Activated naive CD8-positive, alpha-beta T cell treated with anti-CD3 and anti-CD28 coated beads, Interleukin-2, amount 50 U/mL, for 16 hours (primary cell): Measurements from ENCODE around the gene ACSM3.
"Not testable (repeated sequence)": the region's sequence is repeated elsewhere in the genome, so short reads cannot be mapped to it uniquely, and the experiment has no call there.

ENCODE experiments used
- DNase-seq: peaks from one replicate; pipeline ENCODE4 v3.0.0-alpha.2; 2020; ENCODE audit warnings: low read depth, low spot score

ACSM3 gene, protein sequence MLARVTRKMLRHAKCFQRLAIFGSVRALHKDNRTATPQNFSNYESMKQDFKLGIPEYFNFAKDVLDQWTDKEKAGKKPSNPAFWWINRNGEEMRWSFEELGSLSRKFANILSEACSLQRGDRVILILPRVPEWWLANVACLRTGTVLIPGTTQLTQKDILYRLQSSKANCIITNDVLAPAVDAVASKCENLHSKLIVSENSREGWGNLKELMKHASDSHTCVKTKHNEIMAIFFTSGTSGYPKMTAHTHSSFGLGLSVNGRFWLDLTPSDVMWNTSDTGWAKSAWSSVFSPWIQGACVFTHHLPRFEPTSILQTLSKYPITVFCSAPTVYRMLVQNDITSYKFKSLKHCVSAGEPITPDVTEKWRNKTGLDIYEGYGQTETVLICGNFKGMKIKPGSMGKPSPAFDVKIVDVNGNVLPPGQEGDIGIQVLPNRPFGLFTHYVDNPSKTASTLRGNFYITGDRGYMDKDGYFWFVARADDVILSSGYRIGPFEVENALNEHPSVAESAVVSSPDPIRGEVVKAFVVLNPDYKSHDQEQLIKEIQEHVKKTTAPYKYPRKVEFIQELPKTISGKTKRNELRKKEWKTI

DNA sequence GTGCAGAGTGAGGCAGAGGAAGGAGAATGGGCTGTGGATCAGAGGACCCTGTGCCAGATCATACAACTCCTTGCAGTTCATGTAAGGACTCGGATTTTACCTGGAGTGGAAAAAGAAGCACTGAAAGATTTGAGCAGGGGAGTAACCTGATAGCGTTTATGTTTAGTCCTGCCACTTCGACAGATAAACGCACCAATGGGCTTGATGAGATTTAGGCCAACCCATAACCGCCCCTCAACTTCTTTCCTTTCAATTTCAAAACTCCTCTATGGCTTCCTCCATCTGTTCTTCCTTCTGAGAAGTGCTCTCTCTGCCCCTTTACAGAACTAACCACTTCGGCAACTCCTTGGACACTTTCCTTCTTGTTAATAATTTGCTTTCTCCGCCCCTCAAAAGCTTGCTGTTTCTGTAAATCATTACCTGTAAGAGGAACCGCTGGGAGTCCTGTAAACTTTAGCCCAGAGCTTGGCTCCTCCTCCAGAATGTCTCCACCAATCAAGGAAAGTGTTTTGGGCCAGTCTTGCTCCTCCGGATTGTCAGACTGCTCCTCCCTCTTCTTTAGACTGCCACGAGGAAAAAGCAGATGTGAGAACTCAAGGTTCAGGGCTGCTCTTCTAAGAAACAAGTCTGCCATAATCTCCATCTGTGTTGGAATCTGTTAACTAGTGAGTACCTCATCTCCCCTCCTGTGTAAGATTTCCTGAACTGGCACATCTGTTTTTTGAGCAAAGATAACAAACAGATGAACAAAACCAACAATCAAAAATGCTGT is at the start of gene ACSM3:
TSS of gene ACSM3 (plus strand) at position 554 of the 772 bp plus-strand sequence. CDS start 6,021 bp downstream, outside the sequence.
- DNase-seq: no peak

DNA sequence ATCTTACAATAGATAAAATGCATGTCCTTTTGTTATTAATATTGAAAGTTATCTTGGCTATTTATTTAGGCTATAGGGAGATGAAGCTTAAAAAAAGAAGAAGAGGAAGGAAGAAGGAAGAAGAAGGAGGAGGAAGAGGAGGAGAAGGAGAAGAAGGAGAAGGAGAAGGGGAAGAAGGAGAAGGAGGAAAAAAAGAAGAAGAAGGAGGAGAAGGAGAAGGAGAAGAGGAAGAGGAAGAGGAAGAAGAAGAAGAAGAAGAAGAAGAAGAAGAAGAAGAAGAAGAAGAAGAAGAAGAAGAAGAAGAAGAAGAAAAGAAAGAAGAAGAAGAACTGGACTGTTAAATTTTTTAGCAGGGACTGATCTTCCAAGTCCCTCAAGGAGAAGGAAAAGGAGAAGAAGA is 46.1 kb upstream of the ACSM3 start:
- not testable (repeated sequence) for DNase-seq

DNA sequence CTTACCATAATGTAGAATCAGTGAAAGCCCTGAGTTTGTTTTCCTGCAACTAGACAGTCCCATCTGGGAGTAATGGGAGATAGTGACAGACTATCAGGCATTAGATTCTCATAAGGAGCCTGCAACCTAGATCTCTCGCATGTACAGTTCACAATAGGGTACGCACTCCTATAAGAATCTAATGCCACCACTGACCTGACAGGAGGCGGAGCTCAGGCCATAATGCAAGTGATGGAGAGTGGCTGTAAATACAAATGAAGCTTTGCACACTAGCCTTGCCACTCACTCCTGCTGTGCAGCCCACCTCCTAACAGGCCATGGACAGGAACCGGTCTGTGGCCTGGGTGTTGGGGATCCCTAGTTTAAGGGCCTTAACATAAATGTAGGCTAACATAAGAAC is 43.6 kb upstream of the ACSM3 start:
- no peak for DNase-seq

DNA sequence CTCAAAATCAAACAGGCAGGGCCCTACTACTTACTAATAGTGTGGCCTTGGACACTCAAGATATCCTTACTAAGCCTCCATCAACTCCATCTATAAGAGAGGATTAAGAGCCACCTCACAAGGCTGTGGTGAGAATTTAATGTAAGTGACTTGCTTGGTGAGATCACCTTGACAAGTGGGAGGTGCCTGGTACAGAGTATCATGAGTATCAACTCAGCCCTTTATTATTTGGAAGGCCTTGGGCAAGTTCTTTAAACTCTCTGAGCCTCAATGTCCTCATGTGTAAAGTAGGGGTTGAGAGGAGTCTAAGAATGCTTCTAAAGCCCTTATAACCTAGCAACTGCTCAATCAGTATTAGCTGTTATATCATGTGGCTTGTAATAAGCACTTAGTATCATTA is 37.2 kb upstream of the ACSM3 start:
- DNase-seq: no peak

DNA sequence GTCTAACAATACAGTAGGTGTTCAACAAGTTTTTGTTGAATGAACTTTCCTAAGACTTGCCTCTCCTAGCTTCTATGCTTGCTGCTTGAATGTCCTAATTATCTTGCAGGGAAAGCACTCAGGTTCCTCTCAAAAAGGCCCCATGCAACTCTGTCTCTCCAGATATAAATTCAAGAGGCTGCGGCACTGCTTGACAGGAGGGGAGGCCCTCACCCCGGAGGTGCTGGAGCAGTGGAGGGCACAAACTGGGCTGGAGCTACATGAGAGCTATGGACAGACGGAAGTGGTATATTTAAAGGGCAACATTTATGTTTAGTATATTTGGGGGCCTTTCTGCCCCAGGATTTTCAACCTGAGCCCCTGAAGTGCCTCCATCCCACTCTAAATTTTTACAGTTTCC is 36.6 kb upstream of the ACSM3 start:
- no peak for DNase-seq

DNA sequence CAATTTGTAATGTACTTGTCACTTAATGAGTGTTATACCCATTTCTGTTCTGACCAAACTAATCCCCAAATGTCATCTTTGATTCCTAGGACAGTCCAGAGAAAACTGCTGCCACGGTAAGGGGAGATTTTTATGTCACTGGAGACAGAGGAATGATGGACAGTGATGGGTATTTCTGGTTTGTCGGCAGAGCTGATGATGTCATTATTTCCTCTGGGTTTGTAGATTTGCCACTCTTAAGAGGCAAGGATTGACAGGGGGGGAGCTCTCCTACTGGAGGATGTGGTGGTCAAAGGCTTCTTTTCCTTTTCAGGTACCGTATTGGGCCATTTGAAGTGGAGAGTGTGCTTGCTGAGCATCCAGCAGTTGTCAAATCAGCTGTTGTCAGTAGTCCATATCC is 34.7 kb upstream of the ACSM3 start:
- no peak for DNase-seq

DNA sequence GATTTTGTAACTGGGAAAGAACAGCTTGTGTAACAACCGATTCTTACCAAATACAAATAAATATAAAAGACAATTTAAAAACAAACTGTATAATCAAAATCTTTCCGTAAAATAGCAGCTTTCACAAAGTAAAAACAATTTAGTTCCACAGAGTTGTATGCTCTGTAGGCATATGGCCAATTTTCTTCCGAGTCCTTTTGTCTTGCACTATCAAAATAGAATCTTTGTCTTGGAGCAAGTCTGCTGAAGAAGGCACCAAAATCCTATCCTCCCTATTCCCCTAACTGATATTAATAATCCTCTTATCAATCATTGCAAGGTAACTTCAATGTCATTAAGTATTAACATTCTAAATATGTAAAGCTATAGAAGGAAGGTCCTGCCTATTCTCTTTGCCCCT is 29.8 kb upstream of the ACSM3 start:
- no peak for DNase-seq

DNA sequence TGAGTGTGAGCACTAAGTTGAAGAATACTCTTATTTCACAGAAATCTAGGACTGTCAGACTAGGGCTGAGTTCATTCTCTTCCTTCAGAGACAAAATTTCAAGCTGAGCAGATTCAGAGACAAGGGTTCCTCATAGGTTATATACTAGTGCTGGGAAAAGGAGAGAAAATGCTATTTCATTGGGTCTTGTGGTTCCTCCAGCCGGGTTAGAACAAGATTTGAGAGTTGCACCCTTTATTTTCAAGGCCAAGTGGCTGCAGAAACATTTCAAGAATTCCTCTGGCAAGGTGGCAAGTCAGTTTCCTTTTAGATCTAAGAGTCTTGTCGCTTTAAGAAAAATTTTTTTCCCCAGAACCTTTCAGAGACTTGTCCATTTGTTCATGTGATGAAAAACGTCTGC is 29.0 kb upstream of the ACSM3 start:
- no peak for DNase-seq

DNA sequence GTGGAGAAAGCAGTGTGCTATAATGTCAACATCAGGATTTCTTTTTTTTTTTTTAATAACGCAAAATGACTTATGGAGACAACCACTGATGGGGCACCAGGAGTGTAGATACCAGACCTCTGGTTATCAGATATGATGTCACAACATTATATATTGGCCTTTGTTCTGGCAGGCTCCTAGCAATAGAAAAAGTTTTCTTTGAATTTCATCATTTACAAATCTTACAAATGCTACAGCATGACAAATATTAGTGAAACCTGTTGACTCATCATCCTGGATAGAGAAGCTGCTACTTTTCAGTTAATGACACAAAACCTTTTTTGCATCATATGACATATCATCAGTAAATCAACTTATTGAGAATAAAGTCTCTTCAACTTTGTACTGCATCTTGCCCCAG is 28.3 kb upstream of the ACSM3 start:
- DNase-seq: no peak

DNA sequence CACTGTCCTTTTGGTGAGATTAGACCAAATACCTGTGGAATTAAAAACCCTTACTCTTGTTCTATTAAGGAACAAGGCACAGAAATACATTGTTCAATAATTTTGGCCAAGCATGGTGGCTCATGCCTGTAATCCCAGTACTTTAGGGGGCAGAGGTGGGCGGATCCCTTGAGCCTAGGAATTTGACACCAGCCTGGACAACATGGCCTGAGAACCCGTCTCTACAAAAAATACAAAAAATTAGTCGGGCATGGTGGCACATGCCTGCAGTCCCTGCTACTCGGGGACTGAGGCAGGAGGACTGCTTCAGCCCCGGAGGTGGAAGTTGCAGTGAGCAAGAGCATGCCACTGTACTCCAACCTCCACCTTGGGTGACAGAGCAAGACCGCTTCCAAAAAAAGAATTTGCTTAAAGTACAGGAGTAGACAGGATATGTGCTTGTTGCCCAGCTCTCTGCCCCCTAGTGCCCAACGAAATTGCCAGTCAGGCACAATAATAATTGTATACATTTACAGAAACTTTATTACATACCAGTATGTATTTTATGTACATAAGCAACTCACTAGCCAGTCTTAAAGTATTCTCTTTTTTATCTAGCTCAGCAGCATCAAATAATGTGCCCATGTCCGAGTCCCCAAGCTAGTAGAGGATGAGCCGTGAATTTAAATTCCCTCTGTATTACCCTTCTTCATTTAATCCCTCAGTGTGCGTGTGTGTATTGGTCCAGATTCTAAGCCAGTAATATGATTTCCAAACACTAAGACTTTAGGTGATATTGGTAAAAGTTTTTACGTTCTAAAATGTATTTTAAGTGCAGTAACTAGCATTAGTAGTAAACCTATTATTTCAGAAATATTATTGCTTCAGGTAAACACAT is 23.6 kb upstream of the ACSM3 start:
- no peak for DNase-seq

DNA sequence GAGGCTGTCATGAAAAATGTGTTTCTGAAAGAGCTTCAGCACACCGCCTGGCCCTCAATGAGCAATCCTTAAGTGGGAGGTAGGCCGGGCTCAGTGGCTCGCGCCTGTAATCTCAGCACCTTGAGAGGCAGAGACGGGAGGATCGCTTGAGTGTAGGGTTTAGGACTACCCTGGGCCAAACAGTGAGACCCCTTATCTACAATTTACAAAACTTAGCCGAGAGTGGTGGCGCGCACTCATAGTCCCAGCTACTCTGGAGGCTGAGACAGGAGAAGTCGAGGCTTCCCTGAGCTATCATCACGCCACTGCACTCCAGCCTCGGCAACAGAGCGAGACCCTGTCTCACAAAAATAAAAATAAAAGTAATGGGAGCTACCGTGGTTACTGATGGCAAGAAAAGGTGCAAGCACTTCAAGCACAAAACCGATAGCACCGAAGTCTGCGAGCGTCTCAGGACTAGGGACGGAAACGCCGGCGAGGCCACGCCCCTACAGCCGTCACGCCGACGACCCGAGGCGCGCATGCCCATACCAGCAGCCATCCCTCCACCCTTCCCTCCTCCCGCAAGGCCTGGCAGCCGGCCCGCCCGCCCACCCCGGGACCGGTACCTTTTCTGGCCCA is 22.8 kb upstream of the ACSM3 start:
- DNase-seq: peak; percentile 81

DNA sequence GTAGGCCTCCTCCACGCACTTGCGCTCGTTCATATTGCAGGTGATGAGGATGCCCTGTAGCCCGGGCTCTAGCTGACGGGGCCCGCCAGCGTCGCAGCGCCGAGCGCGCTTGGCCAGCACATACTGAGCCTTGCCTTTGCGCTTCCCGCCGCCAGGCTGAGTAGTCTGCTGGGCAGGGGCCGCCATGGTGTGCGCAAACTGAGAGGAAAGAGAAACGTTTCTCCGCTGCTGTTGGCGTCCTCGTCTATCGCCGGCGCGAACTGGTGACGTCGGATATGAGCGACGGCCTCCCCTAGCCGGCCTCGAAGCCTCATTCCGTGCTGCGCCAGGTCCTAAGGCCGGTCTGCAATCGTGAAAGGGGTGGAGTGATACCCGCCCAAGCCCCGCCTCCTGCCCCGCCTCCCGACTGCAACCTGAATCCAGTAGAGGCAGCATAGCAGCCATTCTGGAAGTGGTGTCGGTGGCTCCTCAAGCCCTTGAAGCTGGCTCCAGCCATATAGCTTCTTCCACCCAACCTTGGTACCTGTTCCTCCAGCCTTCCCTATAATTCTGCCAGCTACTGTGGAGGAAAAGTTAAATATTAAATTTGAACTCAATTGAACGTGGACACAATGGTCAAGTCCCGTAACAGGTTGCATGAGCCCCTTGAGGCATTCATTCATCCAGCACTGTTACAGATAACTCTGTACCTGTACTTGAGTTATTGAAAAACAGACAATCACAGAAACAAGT is 22.1 kb upstream of the ACSM3 start, which contains the start of gene THUMPD1:
TSS of gene THUMPD1 (minus strand) at position 265 of the 732 bp plus-strand sequence. CDS start at position 186, 79 bp downstream.
- DNase-seq: peak; percentile 98

DNA sequence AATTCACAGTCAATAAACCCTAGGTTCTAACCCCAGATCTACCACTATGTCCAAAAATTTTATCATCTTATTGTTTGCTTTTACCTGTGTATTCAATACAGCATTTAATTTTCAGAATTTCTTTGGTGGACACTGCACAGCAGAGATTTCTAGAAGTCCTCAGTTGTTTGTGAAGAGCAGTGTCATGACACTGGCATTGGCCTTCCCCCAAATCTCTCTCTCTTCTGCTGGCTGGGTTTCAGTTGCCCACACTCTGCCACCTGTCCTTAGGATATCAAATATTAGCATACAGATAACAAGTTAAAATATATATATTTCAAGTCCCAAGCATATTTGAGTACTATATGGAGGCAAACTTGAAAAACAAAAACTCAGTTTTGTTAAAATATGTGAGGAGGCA is 20.2 kb upstream of the ACSM3 start:
- DNase-seq: no peak

DNA sequence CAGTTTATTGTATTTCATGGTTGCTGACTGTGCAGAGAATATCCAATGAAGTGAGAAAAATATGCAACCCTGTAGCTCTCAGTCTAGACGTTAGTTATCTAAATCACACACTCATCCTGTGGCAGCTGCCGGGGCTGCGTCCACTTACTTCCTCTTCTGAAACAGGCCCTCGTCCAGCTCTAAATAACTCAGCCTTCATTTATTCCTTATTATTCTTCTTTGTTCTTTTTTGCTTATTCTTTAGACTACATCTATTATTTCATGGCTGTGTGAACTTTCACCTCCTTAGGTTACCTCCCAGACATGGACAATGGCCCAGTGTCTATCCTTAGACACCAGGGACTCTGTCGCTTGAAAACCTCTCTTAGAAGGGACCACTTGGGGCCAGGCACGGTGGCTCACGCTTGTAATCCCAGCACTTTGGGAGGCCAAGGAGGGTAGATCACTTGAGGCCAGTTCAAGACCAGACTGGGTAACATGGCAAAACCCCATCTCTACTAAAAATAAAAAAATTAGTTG is 18.8 kb upstream of the ACSM3 start:
- DNase-seq: no peak

DNA sequence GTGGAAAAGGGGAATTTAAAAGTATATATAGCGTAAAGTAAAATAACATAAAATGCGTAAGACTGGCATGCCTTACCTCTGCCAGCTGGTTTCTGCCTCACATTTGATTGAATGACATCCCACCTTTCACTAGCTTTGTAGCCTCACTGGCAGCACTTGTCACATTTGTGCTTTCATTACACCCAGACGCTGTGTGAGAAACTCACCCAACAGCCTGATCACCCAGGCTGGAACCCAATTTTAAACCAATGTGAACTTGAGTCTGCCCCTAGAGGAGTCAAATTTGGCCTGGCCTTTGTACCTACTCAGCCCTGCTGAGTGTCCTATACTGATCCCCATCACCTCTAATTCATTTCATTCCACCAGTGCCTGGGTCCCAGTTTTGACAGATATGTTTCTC is 17.4 kb upstream of the ACSM3 start:
- no peak for DNase-seq

DNA sequence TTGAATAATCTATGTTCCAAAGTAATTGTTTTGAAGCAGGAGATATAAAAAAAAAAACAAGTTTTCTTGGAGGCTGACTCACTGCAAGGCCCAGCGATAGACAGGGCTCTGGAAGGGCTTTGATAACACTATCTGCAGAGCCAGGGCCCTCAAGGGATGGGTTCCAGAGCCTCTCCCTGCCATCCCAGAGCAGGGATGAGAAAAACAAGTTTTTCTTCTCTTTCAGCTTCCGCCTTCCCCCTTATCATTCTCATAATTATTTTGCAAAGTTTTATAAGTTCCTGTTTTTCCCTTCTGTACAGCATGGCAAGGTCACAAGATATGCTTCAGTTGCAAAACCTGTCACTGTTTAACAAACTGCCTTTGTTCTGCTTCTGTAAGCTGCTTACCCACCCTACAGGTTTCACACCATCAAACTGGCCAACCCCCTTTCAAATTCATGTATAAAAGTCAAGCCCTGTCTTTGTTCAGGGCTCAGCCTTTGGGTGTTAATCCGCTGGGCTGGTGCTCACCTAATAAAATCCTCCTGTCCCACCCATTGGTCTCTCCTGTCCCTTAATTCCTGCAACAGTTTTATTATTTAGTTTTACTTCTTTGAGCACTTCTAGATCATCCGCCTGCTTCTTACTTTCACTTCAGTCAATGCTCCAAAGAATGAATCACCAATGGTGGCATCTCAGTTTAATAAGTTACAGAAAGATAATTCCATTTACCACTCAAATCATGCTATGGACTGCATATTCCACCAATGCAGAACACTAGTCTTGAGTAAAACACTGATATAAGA is 16.6 kb upstream of the ACSM3 start:
- DNase-seq: no peak

DNA sequence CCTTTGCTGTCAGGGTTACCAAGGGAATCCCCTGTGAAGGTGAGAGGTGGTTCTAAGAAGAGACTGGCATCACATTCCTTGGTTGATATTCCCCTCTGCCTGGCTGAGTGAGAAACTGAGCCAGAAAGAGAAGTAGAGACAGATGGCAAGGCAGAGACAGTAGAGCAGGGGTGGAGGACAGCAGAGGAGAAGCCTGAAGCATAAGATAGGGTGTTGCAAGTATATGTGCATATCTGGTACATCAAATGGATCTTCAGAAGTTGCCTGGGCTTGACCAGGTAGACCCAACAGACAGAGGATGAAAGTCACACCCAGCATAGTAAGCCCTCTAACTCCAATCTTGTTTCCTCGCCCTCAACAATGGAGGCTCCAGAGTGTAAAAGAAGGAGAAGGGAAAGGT is 14.3 kb upstream of the ACSM3 start:
- no peak for DNase-seq

DNA sequence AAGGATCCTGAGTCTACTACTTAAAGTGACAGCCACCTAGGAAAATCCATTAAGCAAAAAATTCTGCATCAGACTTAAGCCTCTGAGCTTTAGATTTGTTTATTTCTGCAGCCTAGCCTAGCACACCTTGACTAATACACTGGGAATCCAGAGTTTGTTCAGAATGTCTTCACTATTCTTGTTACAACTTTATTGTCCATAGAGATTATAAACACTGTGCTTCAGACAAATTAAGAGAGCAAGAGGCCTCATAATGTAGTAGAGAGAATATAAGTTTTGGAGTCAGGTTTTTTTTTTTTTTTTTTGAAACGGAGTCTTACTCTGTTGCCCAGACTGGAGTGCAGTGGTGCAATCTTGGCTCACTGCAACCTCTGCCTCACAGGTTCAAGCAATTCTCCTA is 13.3 kb upstream of the ACSM3 start:
- DNase-seq: no peak

DNA sequence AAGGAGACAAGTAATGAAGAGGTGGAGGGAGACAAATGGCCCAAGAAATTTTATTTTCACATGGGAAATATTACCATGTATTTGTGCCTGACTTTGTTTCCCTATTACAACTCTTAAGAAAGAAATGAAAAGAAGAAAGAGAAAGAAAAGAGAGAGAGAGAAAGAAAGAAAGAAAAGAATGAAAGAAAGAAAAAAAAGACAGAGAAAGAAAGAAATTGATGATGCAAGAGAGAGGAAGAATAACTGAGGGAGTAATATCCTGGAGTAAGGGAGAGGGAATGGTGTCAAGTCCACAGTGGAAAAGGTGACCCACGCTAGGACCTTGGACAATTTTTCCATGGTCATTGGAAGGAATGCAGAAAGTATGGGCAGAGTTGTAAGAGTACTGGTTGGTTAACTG is 10.1 kb upstream of the ACSM3 start:
- no peak for DNase-seq
